Naive B cell (primary cell): ENCODE results near the gene CETN2. TPM values are rescaled to one million over a fixed set of nuclear protein-coding genes. Genes with fewer than 3 reads are reported as not detected.

ENCODE experiments used
- polyA plus RNA-seq, 6 donors: library from polyadenylated mRNA; unstranded; fragments of 300-500 nt; fragmentation: Illumina TruSeq; gene quantifications; one replicate each; pipeline ENCODE4 v1.2.3, GENCODE V29; 2021; ENCODE audit warnings: low read depth in 6 of 6

CETN2 gene
- polyA plus RNA-seq, 6 donors from 2014 or later: 21.4 to 34.3 (median 26.9) TPM

Other genes starting within 250 kb of the CETN2 start
- gene GABRQ, start 192.9 kb downstream of the CETN2 start, polyA plus RNA-seq: not detected
- gene MAGEA3, start 132.0 kb downstream of the CETN2 start, polyA plus RNA-seq: not detected
- not detected for gene CSAG2, start 121.5 kb downstream of the CETN2 start, polyA plus RNA-seq
- not detected for gene MAGEA2B, start 116.1 kb downstream of the CETN2 start, polyA plus RNA-seq
- gene CSAG1, start 97.0 kb downstream of the CETN2 start, polyA plus RNA-seq: not detected
- gene MAGEA12, start 97.0 kb downstream of the CETN2 start, polyA plus RNA-seq: not detected
- not detected for gene MAGEA2, start 76.9 kb downstream of the CETN2 start, polyA plus RNA-seq
- not detected for gene CSAG3, start 71.5 kb downstream of the CETN2 start, polyA plus RNA-seq
- gene MAGEA6, start 61.1 kb downstream of the CETN2 start, polyA plus RNA-seq: not detected
- 10 to 100 TPM; 10.8 to 20.0 (median 15.4) TPM for gene NSDHL, start 306 bp upstream of the CETN2 start, polyA plus RNA-seq
- gene ZNF185, start 67.3 kb upstream of the CETN2 start, polyA plus RNA-seq: 1 to 10 TPM in 5 of 6 donors, under 1 TPM in 1; 0.55 to 4.3 (median 2.4) TPM
- gene PNMA5, start 163.4 kb upstream of the CETN2 start, polyA plus RNA-seq: under 1 TPM in 3 of 6 donors, not detected in 3; 0.08 to 0.09 (median 0.08) TPM
- gene PNMA3, start 225.7 kb upstream of the CETN2 start, polyA plus RNA-seq: under 1 TPM in 2 of 6 donors, not detected in 4; 0.35 to 0.49 TPM
- gene PNMA6A, start 241.7 kb upstream of the CETN2 start, polyA plus RNA-seq: not detected